Small intestine (tissue), 7 donors: ENCODE results near the gene TMEM9. TPM values are rescaled to one million over a fixed set of nuclear protein-coding genes. Genes with fewer than 3 reads are reported as not detected.

Experiments used
- DNase-seq, 2 donors: peaks; one replicate each; pipeline versions ENCODE4 v3.0.0 to v3.0.0-alpha.2; 2013
- FAIRE-seq: peaks from 2 replicates; lab custom pipeline; 2012; peaks lifted over from hg19 to GRCh38; lab: Jason Lieb, UNC
- H3K27ac ChIP-seq, 3 donors: one replicate each; pipeline ENCODE4 v1.5.1; 2013; ENCODE audit warnings: low read length in 2 of 3, mild to moderate bottlenecking in 2 of 3, control low read depth in 1 of 3, inconsistent platforms in 1 of 3, low read depth in 1 of 3, moderate library complexity in 1 of 3
- H3K27me3 ChIP-seq, 3 donors: one replicate each; pipeline ENCODE4 v1.6.1; 2013; ENCODE audit warnings: low read length in 3 of 3, inconsistent platforms in 1 of 3; ENCODE audit not compliant: control insufficient read depth in 3 of 3, insufficient read depth in 3 of 3
- H3K36me3 ChIP-seq, 3 donors: one replicate each; pipeline ENCODE4 v1.6.1; 2013; ENCODE audit warnings: low read length in 3 of 3, inconsistent platforms in 1 of 3, low read depth in 1 of 3, mild to moderate bottlenecking in 1 of 3, moderate library complexity in 1 of 3; ENCODE audit not compliant: control insufficient read depth in 3 of 3, insufficient read depth in 2 of 3
- H3K4me1 ChIP-seq, 3 donors: one replicate each; pipeline ENCODE4 v1.6.1; 2013; ENCODE audit warnings: low read length in 2 of 3, inconsistent platforms in 1 of 3, low read depth in 1 of 3, mild to moderate bottlenecking in 1 of 3, moderate library complexity in 1 of 3; ENCODE audit not compliant: control insufficient read depth in 3 of 3, insufficient read depth in 2 of 3
- H3K4me3 ChIP-seq, 3 donors: one replicate each; pipeline ENCODE4 v1.5.1; 2013; ENCODE audit warnings: low read length in 3 of 3, control low read depth in 1 of 3, inconsistent platforms in 1 of 3, low read depth in 1 of 3, mild to moderate bottlenecking in 1 of 3, moderate library complexity in 1 of 3
- H3K9me3 ChIP-seq, 2 donors: one replicate each; pipeline ENCODE4 v1.6.1; 2013; ENCODE audit warnings: low read depth in 1 of 2, low read length in 1 of 2; ENCODE audit not compliant: control insufficient read depth in 2 of 2, insufficient read depth in 1 of 2
- WGBS, 3 donors: extraction: QIAGEN DNeasy Blood & Tissue Kit; methylation state at CpG; one replicate each; pipeline ENCODE4 v1.1.7; 2013; 5-methylcytosine and 5-hydroxymethylcytosine counted together
- polyA plus RNA-seq, 4 donors: library from polyadenylated mRNA; stranded (reverse) in 3 of 4; unstranded in 1 of 4; fragments of 200-250 nt in 3 of 4; fragments of 120-200 nt in 1 of 4; gene quantifications; one replicate each; pipeline versions ENCODE4 v1.2.1 to v1.2.3, GENCODE V29; 2013
- donor health status: healthy with polysubstance abuse.
- donor health status: control.
- donor health status: control.
- donor health status: Bipolar disorder and iron deficiency.
- donor health status: healthy.

TMEM9 gene
- polyA plus RNA-seq, 4 donors: 6.3 to 58.5 (median 31.5) TPM

- no peak overlapping the region for H3K27ac ChIP-seq
- FAIRE-seq: no peak
Measured at GRCh38 chr1:201147396-201148015, 6.8 kb downstream of the TMEM9 start.

GRCh38 chr1:201146626-201147390, 7.5 kb downstream of the TMEM9 start:
- Histone ChIP-seq H3K4me3 (no peak overlapping the region), H3K4me1 (no peaks in the 10 kb centered on the region), H3K36me3 (peaks cover 0 to 74% (median 3%) of the 10 kb centered on the region in 3 donors), H3K27ac (no peak overlapping the region), H3K27me3 (no peaks in the 10 kb centered on the region), H3K9me3 (no peaks in the 10 kb centered on the region)
- no peak for DNase-seq
- 87 to 90% (median 88%) methylated on average over 17 of the region's 17 CpGs for WGBS, 3 donors
- no peak for FAIRE-seq

More at GRCh38 chr1:201147396-201148015, 6.8 kb downstream of the TMEM9 start:
- Histone ChIP-seq H3K9me3 (no peaks in the 10 kb centered on the region), H3K27me3 (no peaks in the 10 kb centered on the region), H3K4me1 (no peaks in the 10 kb centered on the region), H3K4me3 (no peak overlapping the region), H3K36me3 (peaks cover 0 to 69% (median 3%) of the 10 kb centered on the region in 3 donors)
- no peak for DNase-seq
- WGBS, 3 donors: 84 to 93% (median 88%) methylated on average over 12 to 13 of the region's 13 CpGs

- H3K9me3 ChIP-seq: no peaks in the 10 kb centered on the region
- FAIRE-seq: no peak
- no peak overlapping the region for H3K4me3 ChIP-seq
- H3K27me3 ChIP-seq: no peaks in the 10 kb centered on the region
- no peak for DNase-seq
- peaks cover 0 to 80% (median 3%) of the 10 kb centered on the region in 3 donors for H3K36me3 ChIP-seq
- 88 to 97% (median 93%) methylated on average over 7 of the region's 7 CpGs for WGBS, 3 donors
- no peaks in the 10 kb centered on the region for H3K4me1 ChIP-seq
- no peak overlapping the region for H3K27ac ChIP-seq
Measured at GRCh38 chr1:201145816-201146215, 8.5 kb downstream of the TMEM9 start.

GRCh38 chr1:201145132-201145531, 9.1 kb downstream of the TMEM9 start:
- WGBS, 3 donors: 87 to 92% (median 88%) methylated on average over 3 of the region's 3 CpGs
- Histone ChIP-seq H3K27me3 (no peaks in the 10 kb centered on the region), H3K36me3 (peaks cover 0 to 84% (median 3%) of the 10 kb centered on the region in 3 donors), H3K4me3 (no peak overlapping the region), H3K4me1 (no peaks in the 10 kb centered on the region), H3K9me3 (no peaks in the 10 kb centered on the region), H3K27ac (no peak overlapping the region)
- no peak for DNase-seq
- no peak for FAIRE-seq

- FAIRE-seq (no peak), DNase-seq (no peak)
- Histone ChIP-seq H3K27me3 (no peaks in the 10 kb centered on the region), H3K4me3 (no peak overlapping the region), H3K36me3 (peaks cover 0 to 89% (median 3%) of the 10 kb centered on the region in 3 donors), H3K4me1 (no peaks in the 10 kb centered on the region), H3K27ac (no peak overlapping the region), H3K9me3 (no peaks in the 10 kb centered on the region)
- WGBS, 3 donors: 73 to 81% (median 76%) methylated on average over 5 of the region's 5 CpGs
Measured at GRCh38 chr1:201144701-201145100, 9.6 kb downstream of the TMEM9 start.

GRCh38 chr1:201143726-201144635, 10.3 kb downstream of the TMEM9 start:
- Histone ChIP-seq H3K4me3 (no peak overlapping the region), H3K27me3 (no peaks in the 10 kb centered on the region), H3K9me3 (no peaks in the 10 kb centered on the region), H3K27ac (no peak overlapping the region), H3K36me3 (peaks cover 0 to 96% (median 3%) of the 10 kb centered on the region in 3 donors), H3K4me1 (no peaks in the 10 kb centered on the region)
- FAIRE-seq (no peak), DNase-seq (no peak)
- 85 to 93% (median 89%) methylated on average over 18 of the region's 18 CpGs for WGBS, 3 donors

- H3K27ac ChIP-seq: no peak overlapping the region
- DNase-seq: no peak
- no peak for FAIRE-seq
Measured at GRCh38 chr1:201142849-201143725, 11.2 kb downstream of the TMEM9 start.

More at GRCh38 chr1:201142849-201143725, 11.2 kb downstream of the TMEM9 start:
- Histone ChIP-seq H3K36me3 (peaks cover 0 to 94% (median 3%) of the 10 kb centered on the region in 3 donors), H3K9me3 (no peaks in the 10 kb centered on the region), H3K4me1 (no peaks in the 10 kb centered on the region), H3K27me3 (no peaks in the 10 kb centered on the region), H3K4me3 (no peak overlapping the region)
- WGBS, 3 donors: 87 to 95% (median 94%) methylated on average over 16 of the region's 16 CpGs
